GM18505 (cell line): Measurements from ENCODE around the gene C18orf54.
A peak's percentile ranks its signal among the peaks of the same experiment; 100 is the strongest.
"Not testable (repeated sequence)": the region's sequence is repeated elsewhere in the genome, so short reads cannot be mapped to it uniquely, and the experiment has no call there.

Experiments used
- ATAC-seq: cut with Tn5 transposase; IDR thresholded peaks from one replicate; pipeline ENCODE4 v1.9.1; 2021; ENCODE audit not compliant: unreplicated experiment
- POLR2A ChIP-seq: IDR thresholded peaks from 4 replicates; pipeline ENCODE4 v1.6.1; 2011; ENCODE audit warnings: borderline replicate concordance; ENCODE audit not compliant: insufficient read depth, insufficient read length; ENCODE audit errors: extremely low read depth

The C18orf54 gene

DNA sequence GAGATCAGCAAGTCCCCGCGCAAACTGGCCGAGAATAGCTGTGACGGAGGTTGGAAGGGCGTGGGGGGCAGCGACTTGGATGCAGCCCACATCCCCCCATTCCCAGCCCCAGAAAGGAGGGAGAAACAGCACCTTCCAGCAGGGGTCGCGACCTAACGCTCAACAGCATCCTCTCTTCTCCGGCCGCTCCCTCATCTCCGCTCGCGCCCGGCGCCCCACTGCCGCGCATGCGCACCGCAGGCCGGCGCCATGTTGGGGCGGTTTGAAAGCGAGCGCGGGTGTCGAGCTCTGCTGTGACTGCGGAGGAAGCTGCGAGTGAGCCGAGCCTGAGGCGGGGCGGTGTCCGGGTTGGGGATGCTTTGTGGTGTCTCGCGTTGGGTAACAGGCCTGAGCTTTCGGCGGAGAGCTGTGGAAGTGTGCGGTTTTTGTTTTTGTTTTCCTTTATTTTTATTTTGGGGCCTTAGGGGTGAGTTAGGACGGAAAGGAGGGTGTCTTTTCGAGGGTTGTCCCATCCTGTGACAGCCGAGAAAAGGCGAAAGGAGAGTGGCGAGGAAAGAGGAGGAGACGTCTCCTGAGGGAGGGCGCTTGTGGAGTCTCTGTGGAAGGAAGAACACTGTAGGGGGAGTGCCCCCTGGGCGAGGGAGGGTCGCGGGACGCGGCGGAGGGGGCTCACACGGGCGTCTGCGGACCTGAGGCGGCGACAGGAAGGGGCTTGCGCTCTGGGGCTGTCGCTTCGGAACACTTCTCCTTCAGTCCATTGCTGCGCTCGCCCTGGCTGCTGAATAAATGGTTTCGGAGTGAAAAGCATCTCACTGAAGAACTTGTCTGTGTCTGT lies at the start of gene C18orf54, which contains the start of gene STARD6:
TSS of gene C18orf54 (plus strand) at position 247 of the 835 bp plus-strand sequence. CDS start 2,667 bp downstream, outside the sequence.
TSS of gene STARD6 (minus strand) at position 199 of the 835 bp plus-strand sequence. CDS start 3,285 bp downstream, outside the sequence.
- ATAC-seq, result peak; percentile 95
- TF ChIP-seq POLR2A, result peak; percentile 86

DNA sequence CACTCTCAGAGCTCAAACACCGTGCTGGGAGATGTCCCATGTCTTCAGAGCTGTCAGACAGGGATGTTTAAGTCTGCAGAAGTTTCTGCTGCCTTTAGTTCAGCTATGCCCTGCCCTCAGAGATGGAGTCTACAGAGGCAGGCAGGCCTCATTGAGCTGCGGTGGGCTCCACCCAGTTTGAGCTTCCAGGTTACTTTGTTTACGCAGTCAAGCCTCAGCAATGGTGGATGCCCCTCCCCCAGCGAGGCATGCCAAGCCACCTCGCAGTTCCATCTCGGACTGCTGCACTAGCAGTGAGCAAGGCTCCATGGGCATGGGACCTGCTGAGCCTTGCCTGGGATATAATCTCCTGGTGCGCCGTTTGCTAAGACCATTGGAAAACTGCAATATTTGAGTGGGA lies 48.1 kb upstream of the C18orf54 start:
- not testable (repeated sequence) for ATAC-seq

DNA sequence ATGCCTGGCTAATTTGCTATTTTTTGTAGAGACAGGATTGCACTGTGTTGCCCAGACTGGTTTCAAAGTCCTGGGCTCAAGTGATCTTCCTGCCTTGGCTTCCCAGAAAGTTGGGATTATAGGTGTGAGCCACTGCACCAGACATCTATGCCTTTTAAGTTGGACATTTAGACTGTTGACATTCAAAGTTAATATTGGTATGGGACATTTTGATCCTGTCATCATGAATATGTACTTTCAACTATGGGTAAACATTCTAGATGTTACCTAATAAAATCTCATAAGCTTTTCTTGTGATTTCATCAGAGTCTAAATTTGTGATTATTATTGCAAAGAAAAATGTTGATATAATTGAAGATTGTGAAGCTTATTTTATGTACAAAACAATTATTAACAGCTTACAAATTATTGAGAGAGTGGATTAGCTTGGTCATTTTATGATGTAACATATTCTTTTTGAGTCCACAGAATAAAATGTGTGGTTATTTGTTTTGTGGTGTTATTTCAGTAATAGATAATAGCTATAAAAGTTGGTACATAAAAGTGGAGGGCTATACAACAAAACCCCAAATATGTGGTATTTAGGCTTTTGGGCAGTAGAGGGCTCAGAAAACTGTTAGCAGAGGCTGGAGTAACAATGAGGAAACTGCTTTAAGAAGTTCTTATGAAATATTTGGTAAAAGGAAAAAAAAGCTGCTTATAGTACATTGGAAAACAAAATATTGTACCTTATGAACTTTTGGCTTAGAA lies 41.5 kb upstream of the C18orf54 start:
- ATAC-seq, result no peak
- no peak for TF ChIP-seq POLR2A

DNA sequence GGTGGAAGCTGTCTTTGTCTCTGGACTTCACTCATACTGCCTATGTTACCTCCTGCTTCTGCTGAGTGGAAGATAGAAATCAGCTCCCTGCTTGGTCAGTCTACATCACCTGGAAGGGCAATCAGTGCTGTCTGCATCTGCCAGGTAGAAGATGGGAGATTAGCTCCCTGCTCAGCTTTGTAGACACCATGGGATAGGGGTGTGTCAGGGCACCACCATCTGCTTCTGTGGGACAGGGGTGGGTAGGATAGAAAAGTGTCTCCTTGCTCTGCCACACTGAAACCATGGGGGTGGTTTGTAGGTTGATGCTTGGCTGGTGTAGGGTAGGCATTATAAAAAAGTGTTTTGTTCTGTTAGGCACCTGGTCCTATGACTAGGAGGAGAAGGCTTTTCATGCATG lies 34.1 kb upstream of the C18orf54 start:
- TF ChIP-seq POLR2A, result no peak
- no peak for ATAC-seq

DNA sequence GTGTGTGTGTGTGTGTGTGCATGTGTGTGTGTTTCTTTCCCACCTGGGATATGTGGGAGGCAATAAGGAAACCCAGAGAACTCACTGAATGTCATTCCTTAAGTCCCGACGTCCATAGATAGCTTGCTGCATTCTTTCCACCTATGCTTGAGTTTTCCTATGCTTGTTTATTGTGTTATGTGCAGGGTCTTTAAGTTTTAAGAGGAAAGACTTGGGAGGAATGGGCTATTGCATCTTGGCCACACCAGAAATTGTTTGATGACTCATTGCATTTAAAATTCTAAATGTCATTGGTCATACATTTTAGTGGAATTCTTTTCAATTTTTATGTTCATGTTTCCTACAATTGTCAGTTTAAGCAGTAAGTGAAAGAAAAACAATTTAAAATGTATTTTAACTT lies 33.7 kb upstream of the C18orf54 start:
- TF ChIP-seq POLR2A, result no peak
- ATAC-seq, result no peak

DNA sequence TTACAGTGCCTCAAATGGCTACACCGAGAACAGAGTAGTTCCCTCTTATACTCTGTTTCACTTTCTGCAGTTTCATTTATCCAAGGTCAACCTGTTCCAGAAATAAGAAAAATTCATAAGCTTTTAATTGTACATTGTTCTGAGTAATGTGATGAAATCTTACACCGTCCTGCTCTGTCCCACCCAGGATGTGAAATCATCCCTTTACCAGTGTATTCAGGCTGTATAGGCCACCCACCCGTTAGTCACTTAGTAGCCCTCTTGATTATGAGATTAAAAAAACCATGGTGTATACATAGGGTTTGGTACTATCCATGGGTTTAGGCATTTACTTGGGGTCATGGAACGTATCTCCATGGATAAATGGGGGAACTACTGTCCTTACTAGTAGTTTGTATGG lies 29.9 kb upstream of the C18orf54 start:
- TF ChIP-seq POLR2A, result no peak
- ATAC-seq, result no peak

DNA sequence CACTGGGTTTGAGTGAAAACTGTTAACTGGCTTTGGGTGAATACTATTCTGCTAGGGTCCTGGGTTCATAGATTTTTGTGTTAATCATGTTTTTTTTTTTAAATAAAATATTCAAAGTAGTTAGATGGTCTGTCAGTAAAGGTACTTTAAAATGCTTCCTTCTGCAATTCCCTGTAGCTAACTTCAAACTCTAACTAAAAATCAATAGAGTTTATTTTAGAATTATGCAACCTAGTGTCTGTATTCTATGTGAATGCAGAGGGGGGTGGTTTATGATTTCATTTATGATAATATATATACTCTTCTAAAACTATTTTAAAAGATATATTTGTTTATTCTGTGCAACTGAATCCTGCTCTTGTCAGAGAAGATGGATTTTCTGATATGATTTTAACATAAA lies 27.9 kb upstream of the C18orf54 start:
- no peak for ATAC-seq
- no peak for TF ChIP-seq POLR2A

DNA sequence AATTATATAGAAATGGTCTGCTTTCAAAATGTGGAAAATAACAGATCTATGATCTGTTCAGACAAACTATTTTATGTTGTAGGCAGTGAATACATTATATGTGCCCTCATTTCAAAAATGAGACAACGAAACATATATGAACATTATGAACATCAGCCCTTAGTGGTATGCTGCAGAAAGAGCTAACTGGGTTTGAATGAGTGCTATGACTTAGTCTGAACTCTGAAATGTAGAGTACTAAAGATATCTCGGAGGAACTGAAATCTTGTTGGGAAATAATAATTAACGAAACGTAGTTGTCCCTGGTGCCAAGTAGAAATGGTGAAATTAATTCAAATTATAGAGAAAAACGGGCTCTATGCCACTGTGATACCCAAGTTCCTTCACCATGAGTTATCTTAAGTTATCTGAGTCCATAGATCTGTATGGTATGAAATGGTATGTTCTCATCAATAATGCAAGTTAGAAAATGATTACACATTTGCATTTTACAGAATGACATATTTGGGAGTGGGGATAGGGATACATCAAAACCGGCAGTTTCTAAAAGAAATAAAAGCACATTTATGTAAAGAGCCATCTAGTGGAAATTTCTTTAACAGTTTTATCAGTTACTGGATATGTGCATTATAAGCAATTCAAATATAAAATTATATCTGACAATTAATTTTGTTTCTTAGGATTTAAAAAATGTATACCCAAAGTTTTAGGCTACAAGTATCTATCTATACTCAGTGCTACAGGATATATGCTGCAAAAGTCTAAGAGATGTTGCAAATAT lies 26.7 kb upstream of the C18orf54 start:
- no peak for ATAC-seq
- TF ChIP-seq POLR2A, result no peak

DNA sequence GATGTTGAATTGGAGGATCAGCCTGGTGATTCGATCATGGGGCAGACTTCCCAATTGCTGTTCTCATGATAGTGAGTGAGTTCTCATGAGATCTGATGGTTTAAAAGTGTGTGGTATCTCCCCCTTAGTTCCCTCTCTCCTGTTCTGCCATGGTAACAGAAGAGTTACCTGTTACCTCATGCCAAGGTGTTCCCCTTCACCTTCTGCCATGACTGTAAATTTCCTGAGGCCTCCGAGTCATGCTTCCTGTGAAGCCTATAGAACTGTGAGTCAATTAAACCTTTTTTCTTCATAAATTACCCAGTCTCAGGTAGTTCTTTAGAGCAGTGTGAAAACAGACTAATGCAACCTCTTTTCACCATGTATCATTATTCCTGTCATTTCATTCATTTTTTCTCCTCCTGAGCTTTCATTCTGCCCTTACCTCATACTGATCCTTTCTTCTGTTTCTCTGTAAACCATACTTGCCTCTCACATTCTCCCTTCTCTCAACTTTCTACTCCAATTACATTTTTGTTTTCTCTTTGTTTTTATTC lies 22.0 kb upstream of the C18orf54 start:
- ATAC-seq, result no peak
- no peak for TF ChIP-seq POLR2A

DNA sequence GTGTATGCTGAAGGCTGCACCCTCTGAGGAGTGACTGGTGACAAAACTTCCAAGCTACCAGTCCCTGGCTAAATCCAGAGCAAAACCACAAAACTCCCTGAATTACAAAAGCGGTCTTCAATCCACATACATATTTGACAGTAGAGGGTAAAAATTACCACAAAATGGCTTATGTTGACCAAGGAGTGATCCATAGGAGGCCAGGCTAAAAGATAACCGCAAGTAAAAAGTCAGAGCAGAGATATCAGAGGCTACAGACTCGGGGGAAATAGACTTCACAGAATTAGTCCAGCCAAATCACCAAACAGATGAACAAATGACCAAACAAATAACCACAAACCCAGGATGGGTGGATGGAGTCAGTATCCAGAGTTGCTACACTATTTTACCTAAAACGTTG lies 19.5 kb upstream of the C18orf54 start:
- TF ChIP-seq POLR2A, result no peak
- ATAC-seq, result no peak

DNA sequence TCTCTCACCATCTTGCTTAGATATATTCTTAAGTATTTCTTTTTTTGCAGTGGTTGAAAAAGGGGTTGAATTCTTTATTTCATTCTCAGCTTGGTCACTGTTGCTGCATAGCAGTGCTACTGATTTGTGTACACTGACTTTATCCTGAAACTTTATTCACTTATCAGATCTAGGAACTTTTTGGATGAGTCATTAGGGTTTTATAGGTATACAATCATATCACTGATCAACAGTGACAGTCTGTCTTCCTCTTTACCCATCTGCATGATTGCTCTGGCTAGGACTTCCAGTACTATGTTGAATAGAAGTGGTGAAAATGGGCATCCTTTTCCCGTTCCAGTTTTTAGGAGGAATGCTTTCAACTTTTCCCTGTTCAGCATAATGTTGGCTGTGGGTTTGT lies 6.5 kb upstream of the C18orf54 start:
- no peak for ATAC-seq
- TF ChIP-seq POLR2A, result no peak

DNA sequence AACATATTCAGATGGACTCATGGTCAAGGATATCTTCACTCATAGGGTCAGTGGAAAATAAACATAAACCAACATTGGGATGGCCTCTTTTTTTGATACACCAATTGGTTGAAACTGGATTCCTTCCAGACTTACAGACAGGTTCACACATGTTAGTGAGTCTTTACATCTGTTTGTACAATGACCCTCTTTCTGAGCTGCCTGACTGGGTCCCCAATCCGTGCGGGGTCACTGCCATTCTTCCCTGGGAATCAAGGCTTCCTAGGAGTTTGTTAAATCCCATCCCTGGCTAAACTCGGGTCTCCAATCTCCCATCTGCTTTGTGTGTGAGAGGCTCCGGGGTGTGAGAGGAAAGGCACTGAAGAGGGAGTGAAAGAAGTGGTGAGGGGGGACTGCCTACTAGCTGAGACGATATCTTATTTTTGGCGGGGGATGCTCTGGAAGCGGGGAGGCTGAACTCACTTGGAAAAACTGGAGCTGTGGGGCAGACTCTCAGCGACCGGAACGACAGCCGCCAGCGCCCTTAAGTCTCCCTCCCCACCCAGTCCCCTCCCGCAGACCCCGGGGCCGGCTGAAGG lies 535 bp upstream of the C18orf54 start:
- ATAC-seq, result peak; percentile 48
- TF ChIP-seq POLR2A, result no peak
